TTC549 (cell line): ENCODE data around the gene RAB11FIP4.

Source experiments
- FAIRE-seq: peaks from 2 replicates; lab custom pipeline; 2012; peaks lifted over from hg19 to GRCh38; lab: Jason Lieb, UNC

Gene RAB11FIP4

DNA sequence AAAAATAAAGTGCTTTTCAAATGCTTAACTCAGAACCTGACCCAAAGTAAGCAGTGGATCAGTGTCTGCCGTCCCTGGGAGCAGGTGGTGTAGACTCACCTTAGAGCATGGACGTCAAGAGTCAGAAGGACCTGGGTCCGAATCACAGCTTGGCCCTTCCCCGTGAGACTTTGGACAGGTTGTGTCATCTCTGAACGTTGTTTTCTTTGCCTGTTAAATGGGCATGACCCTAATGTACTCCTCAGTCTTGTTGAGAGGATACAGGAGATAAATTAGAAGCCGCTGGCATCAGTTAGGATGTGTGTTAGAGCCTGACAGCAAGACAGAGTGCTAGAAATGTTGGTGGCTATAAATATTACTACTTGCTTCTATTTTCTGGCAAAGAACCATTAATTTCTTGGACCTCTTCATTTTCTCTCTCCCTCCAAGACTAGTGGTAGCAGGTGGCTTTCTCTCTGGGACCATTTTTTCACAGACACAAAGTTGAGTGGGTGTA lies 68.8 kb downstream of the RAB11FIP4 start:
- FAIRE-seq, result no peak

DNA sequence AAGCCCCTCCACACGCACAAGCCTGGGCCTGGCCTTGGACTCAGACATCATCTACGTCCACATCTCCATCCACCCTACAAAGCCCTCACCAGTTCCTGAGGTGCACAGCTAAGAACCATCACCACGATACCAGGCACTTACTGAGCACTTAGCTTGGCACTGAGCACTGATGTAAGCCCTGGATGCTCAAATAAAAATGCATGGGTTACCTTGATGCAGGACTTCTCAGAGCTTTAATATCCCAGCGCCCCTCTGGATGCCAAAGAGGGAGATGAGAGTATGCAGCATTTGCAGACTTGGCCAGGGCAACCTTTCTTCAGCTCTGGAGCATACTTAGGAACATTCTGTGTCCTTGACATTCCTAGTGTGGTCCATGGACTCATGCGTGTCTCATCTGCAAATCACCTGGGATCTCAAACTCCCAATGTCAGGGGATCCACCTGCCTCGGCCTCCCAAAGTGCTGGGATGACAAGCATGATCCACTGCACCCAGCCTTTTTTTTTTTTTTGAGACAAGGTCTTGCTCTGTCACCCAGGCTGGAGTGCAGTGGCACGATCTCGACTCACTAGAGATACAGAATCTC lies 69.8 kb downstream of the RAB11FIP4 start:
- FAIRE-seq, result no peak

DNA sequence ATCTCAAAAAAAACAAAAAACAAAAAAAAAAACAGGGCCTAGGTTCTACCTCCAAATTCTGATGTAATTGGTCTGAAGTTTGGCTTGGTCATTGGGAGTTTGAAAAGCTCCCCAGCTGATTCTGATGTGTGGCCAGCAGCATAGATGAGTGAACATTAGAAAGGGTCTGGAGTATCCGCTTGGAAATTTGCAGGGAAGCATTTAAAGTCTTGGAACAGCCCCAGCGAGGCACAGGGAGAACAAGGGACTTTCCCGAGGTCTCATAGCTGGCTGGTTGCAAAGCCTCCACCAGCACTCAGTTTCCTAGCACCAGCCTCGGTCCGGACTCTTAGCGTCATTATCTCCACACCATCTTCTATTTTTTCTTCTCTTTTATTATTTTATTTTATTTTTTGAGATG lies 70.8 kb downstream of the RAB11FIP4 start:
- FAIRE-seq, result no peak

DNA sequence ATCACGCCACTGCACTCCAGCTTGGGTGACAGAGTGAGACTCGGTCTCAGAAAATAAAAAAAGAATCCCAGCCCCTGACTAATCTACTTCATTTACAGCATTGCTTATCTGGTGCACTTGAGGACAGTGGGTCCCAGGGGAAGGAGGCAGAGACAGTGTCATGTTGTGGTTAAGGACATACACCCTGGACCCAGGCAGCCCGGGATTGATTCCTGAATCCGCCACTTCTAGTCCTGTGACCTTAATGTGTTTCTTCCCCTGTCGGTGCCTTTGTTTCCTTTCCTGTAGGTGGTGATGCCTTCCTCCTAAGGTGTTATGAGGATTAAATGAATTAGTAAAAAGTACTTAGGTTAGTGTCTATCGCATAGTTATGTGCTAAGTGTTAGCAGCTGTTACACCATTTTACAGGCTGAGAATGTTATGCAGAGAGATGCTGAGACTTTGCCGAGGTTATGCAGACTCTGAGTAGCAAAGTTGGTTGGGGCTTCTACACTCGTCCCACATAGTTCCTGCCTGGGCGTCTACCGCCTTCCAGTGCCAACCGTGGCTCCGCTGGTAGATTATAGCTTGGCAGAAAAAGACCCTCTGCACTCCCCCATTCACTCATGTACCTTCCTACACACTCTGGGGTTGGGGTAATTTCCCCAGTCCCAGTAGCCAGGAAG lies 74.8 kb downstream of the RAB11FIP4 start:
- FAIRE-seq, result no peak

DNA sequence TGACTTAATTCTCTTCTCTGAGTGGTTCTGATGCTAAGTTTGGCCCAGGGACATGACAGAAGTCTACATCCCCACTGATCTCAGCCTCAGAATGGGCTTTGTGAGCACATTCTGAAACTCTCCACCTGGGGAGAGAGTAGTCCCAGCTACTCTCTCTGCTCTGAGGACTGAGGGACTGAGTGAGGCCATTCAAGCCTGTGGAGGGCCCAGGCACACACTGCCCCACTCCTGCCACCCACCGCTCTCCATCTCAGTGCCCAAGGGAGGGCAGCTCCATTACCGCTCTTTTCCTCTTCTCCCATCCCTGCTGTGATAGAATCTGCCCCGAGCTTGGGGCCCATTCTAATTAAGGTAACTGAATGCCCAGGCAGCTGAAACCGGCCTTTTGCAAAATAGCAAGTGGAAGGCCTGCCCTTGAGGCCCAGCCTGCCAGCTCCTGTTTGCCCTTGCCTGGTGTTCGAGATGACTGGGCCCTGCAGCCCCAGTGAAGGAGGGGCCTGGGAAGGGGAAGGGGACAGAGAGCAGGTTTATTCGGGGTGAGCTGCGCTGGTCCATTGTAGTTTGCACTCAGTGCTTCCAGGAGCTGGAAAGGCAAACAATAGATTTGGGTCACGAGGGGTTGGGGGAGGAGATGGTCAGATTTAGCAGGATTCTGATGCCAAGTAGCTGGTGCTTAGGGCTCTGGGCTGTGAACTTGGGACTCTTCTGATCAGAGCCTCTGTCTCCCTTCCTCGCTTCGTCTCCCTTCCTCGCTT lies 76.2 kb downstream of the RAB11FIP4 start:
- FAIRE-seq, result no peak

DNA sequence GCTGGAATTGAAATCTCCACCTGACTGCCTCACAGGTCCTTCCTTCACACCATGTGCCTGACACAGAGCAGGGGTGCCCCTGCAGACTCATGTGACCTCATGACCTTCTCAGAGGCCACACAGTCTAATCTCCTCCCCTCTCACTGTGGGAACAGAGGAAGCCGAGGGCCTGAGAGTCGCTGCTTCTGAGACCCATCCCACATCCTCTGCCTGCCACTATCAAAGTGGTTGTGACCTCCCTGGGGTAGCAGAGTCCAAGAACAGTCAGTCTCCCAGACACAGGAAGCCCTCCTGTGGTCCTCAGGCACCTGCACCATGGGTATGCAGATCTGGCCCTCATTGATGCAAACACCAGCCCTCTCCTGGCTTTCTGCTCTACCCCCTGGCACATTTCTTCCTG lies 78.5 kb downstream of the RAB11FIP4 start:
- FAIRE-seq, result no peak

DNA sequence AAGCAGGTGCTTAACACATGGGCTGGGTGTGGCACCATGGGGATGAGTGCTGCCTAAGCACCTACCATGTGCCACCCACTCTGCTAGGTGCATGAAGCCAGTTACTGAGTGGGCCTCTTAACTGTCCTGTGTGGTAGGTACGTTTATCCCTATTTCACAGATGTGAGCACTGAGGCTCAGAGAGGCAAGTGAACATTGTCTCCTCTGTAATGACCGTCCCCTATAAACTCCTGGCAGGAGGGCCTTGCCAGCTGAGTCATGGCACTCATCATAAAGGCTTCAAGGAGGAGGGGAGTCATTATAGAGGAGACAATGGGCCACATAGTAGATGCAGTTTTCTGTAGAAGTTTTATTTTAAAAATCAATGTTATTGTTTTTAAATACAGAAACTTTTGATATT lies 79.1 kb downstream of the RAB11FIP4 start:
- no peak for FAIRE-seq

DNA sequence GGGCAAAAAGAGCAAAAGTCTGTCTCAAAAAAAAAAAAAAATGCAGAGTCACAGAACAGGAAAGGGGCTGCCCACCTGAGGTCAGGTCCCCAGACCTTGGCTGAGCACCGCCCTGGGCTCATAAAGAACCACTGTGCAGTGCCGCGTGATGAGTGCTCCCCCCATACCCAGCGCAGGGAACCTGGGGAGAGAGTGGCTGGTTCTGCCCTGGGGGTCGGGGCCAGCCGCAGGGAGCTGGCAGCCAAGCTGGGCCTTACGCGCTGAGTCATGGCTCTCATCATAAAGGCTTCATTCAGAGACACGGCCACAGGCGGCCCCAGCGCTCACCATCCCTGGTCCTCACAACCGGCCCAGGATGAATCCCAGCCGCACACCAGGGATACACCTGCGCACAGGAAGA lies 80.7 kb downstream of the RAB11FIP4 start:
- no peak for FAIRE-seq

DNA sequence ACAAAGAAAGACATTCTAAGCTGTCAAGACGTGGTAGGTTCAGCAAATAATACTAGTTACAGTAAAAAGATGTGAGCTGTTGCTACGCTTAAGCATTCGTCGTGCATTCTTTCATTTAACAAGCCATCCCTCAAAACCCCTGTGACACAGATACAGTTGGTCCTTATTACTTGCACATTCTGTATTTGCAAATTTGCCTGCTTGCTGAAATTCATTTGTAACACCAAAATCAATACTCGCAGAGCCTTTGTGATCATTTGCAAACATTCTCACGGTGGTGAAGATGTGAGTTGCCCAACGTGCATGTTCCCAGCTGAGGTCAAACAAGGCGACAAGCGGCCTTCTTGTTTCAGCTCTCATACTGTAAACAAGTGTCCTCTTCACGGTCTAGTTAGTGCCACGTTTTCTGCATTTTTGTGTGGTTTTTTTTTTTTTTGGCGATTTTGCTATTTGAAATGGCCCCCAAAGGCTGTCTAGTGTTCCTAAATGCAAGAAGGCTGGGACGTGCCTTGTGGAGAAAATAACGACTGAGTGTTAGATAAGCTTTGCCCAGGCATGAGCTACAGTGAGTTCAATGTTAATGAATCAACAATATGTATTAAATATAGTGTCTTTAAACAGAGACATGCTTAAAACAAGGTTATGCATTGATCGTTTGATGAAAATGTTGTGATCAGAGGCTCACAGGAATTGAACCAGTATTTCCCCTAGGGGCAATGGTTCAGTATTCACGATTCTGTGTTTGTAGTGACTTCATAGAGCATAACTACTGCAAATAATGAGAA lies 84.1 kb downstream of the RAB11FIP4 start:
- FAIRE-seq, result no peak

DNA sequence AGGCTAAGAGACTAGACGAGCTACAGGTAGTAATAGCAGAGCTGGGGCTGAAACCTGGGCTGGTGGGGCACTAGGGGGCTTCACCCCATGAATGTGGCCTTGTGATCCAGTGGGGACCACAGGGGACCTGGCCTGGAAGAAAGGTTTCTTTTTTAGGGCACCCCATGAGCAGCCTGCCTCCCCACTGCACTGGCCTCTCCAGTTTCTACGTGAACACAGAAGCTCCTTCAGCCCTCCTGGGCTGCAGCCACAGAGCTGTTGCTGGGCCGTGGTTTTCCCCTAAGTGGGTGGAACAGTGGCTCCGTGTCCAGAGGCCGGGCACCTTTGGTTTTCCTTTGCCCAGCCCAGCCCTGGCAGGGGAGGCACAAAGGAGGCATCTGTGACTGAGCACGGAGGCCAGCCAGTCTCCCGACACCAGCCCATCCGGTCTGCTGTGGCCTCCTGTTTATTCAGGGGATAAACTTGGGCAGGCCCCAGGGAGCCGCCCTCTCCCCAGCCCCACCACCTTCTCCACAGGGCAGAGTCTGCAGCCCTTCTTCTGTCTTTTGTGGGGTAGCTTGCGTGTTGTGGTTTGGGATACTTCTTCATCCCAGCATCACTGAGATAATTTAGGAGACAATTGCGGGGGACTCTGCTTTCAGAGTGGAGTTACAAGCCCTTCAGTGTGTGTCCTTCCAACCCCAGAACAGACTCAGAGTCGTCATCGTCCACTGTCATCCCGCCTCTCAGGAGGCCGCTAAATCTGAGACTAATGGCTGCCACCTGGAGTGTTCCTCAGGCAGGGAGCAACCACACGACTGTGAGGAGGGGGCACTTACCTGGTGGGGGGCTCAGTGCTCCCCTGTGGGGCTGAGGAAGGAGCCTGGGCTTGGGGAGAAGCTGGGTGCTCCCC lies 85.3 kb downstream of the RAB11FIP4 start:
- FAIRE-seq, result no peak

DNA sequence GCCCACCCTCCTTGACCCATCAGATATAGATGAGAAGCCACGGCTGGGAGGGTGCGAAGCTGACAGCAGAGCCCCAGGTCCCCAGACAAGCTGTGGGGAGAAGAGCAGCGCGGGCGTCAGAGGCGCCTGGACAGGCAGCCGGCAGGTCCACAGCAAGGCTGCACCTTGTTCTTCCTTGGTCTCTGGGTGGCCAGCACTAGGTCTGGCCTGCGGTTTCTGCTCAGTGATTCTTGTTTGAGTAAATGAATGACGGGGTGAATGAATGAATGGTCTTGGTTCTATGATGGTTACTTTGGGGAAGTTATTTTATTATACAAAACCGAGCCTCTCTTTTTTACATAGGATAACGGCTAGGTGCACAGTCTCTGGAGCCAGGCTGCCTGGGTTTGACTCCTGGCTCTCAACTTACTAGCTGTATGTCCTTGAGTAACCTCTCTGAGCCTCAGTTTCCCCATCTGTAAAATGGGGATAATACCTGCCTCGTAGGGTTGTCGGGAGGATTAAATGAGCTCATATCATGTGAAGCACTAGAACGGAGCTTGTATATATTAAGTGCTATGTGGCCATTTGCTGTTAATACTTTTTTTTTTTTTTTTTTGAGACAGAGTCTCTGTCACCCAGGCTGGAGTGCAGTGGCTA lies 86.1 kb downstream of the RAB11FIP4 start:
- no peak for FAIRE-seq

DNA sequence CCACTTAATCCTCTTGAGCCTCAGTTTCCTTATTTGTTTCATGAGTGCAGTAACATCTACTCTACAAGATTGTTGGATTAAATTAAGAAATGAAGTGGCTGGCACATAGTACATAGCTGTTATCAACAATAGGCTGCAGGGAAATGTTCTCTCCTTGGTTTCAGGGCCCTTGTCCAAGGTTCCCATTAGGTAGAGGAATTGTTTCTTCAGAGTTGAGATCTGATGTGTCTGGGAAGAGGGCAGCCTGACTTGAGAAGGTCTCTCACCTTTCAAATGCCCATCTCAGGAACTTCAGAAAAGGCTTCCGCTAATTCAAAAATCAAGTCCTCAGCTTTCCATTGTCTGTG lies 87.6 kb downstream of the RAB11FIP4 start:
- FAIRE-seq, result no peak

DNA sequence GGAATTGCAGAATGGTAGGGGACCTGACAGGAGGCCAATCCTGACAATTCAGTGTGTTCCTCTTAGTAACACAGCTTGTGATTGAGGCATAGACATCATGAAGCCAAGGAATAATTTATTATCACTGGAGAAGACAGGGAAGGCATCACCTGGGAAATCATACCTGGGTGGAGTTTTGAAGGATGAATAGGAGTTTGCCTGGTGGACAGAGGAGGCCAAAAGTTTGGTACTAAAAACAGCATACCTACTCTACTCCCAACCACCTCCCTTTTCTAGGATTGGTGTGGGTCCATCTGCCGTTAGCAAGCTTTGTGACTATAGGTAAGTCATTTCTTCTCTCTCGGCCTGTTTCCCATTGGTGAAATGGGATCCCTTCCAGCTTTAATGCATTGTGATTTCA lies 88.0 kb downstream of the RAB11FIP4 start:
- FAIRE-seq, result no peak

DNA sequence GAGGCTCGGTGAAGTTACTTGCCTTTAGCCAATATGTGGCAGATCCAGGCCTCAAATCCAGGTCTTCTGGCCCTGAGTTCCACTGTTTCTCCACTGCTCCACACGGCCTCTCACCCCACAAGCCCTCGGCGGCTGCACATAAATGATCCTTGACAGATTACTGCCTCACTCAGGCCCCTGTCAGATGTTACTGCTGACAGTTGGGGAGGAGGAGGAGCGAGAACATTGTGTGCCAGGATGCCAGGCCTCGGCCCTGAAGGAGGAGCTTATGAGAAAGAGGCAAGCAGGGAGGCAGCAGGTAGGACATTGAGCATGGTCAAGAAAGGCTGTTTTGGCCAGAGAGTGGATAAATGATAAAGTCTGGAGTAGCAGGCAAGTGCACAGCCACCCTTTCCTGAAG lies 88.6 kb downstream of the RAB11FIP4 start:
- FAIRE-seq, result no peak

DNA sequence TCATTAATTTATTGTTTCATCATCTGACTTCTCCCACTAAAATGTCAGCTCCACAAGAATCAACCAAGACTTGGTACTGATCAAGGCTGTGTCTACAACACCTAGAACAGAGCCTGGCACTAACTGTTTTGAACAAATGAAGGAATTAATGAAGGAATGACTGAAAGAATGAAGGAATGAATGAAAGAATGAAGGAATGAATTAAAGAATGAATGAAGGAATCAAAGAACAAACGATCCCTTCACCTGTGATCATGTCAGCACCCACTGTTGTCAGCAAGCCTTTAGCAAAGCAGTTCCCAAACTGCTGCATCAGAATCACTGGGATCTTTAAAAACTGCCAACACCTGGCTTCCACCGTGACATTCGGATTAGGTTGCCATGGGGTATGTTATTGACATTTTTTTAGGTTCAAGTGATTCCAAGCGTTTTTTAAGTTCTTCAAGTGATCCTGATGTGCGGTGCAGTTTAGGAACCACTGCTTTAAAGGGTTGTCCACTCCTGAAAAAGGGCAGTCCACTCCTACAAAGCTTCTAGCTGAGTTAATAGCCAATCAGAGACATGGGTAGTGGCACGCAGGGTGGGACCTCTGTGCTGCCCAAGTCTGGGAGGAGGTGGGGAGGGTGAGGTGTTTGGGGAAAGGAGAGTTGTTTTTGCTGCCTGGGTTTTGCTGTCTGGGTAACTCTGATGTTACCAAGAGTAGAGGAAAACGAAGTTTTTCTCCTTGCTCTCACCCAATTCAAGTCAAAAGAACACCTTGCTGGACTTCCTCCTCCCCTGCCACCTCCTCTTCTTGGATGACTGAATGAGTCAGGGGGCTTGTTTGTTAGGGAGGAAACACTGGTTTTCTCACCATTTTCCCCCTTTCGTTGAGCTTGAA lies 89.7 kb downstream of the RAB11FIP4 start:
- no peak for FAIRE-seq

DNA sequence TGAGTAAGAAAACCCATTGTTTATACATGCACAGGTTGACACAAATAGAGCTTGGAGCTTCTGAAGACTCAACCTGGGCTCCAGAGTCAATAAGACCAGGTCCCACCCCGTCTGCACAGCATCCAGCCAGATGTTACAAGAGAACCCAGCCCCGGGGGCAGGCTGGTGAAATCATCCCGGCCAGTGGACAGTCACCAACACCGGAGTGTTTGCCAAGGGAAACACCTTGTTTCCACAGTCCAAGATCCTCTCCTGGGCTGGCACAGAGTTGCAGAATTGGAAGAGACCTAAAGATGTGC lies 90.3 kb downstream of the RAB11FIP4 start:
- no peak for FAIRE-seq

DNA sequence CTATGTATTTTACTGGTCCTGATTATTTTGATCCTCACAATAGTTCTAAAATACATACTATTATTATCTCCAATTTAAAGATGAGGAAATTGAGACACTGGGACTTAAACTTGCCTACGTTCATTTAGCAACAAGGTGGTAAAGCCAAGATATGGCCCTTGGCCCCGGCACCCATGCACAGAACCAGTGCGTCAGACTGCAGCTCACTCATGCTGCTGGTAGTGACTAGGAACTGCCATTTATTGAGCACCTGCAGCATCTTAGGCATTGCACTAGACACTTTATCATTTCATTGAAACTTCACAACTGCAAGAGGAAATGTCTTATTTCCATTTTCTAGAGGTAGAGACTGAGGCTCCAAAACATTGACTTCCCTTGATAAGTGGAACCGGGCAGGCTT lies 93.3 kb downstream of the RAB11FIP4 start:
- FAIRE-seq, result no peak

DNA sequence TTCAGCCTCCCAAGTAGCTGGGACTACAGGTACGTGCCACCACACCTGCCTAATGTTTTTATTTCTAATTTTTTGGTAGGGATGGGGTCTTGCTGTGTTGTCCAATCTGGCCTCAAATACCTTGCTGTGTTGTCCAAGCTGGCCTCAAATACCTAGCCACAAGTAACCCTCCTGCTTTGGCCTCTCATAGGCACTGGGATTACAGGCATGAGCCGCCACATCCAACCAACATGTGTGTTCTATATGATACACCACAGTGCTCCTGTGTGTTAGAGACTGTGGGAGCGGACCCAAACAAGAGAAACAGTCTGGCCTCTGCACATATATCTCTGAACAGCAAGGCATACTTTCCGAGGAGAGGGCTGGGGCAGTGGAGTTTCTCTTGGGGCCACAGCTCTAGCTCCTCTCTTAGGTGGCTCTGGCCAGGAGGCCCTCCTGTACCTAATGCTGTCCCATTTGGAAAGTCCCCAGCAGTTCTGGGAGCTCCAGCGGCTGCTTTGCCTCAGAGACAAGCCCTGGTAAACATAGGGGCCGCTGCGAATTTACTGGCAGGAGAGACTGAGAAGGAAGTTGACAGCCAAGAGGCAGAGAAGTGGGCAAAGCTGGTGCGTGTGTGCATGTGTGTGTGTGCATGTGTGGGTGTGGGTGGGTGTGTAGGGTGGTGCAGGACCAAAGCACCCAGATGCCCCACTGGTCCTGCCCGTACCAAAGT lies 95.0 kb downstream of the RAB11FIP4 start:
- FAIRE-seq, result no peak

DNA sequence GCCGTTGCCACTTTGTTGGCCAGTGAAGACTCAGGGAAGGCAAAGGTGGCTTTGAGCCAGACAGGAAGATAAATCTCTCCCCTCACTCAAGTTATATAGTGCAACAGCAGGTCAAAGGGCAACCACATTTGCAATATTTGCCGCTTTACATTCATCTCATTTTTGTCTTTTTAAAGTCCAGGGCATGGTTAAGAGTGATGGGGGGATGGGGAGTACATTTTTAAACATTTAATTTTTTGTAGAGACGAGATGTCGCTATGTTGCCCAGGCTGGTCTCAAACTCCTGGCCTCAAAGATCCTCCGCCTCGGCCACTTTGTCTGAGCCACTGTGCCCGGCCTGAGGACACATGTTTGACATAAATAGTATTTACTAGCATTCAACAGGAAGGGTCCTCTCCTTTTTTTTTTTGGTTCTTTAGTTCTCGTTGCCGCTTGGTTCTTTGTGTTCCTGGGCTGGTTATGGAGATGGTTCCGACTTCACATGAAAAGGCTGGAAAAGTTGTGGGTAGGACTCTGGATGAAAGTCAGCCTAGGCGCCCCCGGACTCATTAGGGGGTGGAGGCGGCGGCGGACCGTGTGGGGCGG lies 95.7 kb downstream of the RAB11FIP4 start:
- no peak for FAIRE-seq
